NT2/D1 (cell line): Measurements from ENCODE around the gene MBP.

ENCODE experiments used
- DNase-seq: peaks from one replicate; pipeline ENCODE4 v3.0.0-alpha.2; 2011; ENCODE audit warnings: low read depth, low spot score
- H3K27me3 ChIP-seq: 2 replicates; pipeline ENCODE4 v1.6.0; 2011; ENCODE audit warnings: mild to moderate bottlenecking; ENCODE audit not compliant: insufficient read length, insufficient read depth
- H3K36me3 ChIP-seq: 2 replicates; pipeline ENCODE4 v1.6.1; 2011; ENCODE audit warnings: mild to moderate bottlenecking, low read length, mixed read lengths; ENCODE audit not compliant: insufficient read depth, insufficient read length
- H3K4me1 ChIP-seq: 2 replicates; pipeline ENCODE4 v1.5.1; 2011; ENCODE audit not compliant: insufficient read depth, insufficient read length
- H3K4me3 ChIP-seq: 2 replicates; pipeline ENCODE4 v1.5.1; 2011; ENCODE audit warnings: low read depth; ENCODE audit not compliant: insufficient read length
- H3K9ac ChIP-seq: 2 replicates; pipeline ENCODE4 v1.6.0; 2011; ENCODE audit warnings: low read depth; ENCODE audit not compliant: insufficient read length
- H3K9me3 ChIP-seq: 2 replicates; pipeline ENCODE4 v1.5.1; 2011; ENCODE audit warnings: mild to moderate bottlenecking, low read length; ENCODE audit not compliant: insufficient read depth
- SUZ12 ChIP-seq: IDR thresholded peaks from 2 replicates; pipeline ENCODE4 v1.6.1; 2011; ENCODE audit not compliant: insufficient read length, insufficient read depth; ENCODE audit errors: extremely low read depth
- YY1 ChIP-seq: IDR thresholded peaks from 2 replicates; pipeline ENCODE4 v1.6.1; 2011; ENCODE audit not compliant: insufficient read length, insufficient read depth
- ZNF274 ChIP-seq: IDR thresholded peaks from 2 replicates; pipeline ENCODE4 v1.6.1; 2011; ENCODE audit warnings: mild to moderate bottlenecking, low read depth, low read length

Gene MBP

DNA sequence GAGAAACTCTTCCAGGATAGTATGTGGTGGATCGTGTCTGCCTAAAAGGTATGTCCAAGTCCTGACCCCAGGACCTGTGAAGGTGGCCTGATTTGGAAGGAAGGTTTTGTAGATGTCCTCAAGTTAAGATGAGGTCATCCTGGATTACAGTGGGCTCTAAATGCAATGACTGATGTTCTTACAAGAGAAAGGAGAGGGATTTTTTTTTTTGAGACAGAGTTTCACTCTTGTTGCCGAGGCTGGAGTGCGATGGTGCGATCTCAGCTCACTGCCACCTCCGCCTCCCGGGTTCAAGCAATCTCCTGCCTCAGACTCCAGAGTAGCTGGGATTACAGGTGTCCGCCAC lies 19.9 kb downstream of the MBP start:
- TF ChIP-seq ZNF274 = no peak
- H3K9ac ChIP-seq = no peak overlapping the region
- no peaks in the 10 kb centered on the region for H3K36me3 ChIP-seq
- no peaks in the 10 kb centered on the region for H3K9me3 ChIP-seq
- no peak for DNase-seq
- H3K4me3 ChIP-seq = no peak overlapping the region
- H3K4me1 ChIP-seq = peaks cover 10% of the 10 kb centered on the region
- no peaks in the 10 kb centered on the region for H3K27me3 ChIP-seq

GRCh38 chr18:77111951-77112746 lies 20.4 kb downstream of the MBP start:
- Histone ChIP-seq H3K4me1 (peaks cover 10% of the 10 kb centered on the region), H3K9ac (no peak overlapping the region), H3K36me3 (no peaks in the 10 kb centered on the region), H3K4me3 (no peak overlapping the region), H3K27me3 (no peaks in the 10 kb centered on the region), H3K9me3 (no peaks in the 10 kb centered on the region)
- DNase-seq = no peak
- TF ChIP-seq SUZ12 = no peak
- TF ChIP-seq ZNF274 = no peak
- TF ChIP-seq YY1 = no peak

DNA sequence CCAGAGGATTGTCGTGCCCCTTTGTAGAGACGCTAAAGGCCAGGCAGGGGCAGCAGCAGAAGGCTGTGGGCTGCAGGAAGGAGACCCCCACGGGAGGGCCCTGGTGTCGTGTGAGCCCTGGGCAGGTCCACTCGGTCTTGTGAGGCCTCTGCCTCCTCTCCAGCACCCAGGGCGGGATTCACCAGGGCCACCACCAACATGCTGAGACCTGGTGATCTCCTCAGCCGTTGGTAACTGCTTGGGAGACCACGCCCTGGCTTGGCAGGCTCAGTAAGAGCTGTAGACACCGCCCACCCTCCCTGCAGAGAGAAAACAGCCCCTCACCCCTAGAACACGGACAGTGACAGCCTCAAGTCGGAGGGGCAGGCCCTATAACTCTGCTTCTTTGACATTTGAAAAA lies 21.1 kb downstream of the MBP start:
- H3K27me3 ChIP-seq = no peaks in the 10 kb centered on the region
- H3K9ac ChIP-seq = no peak overlapping the region
- H3K4me1 ChIP-seq = peaks cover 10% of the 10 kb centered on the region
- H3K4me3 ChIP-seq = no peak overlapping the region
- no peak for DNase-seq
- TF ChIP-seq SUZ12 = no peak
- TF ChIP-seq YY1 = no peak
- no peak for TF ChIP-seq ZNF274
- no peaks in the 10 kb centered on the region for H3K36me3 ChIP-seq
- no peaks in the 10 kb centered on the region for H3K9me3 ChIP-seq

- Histone ChIP-seq H3K27me3 (no peaks in the 10 kb centered on the region), H3K9me3 (no peaks in the 10 kb centered on the region), H3K4me3 (no peak overlapping the region), H3K36me3 (no peaks in the 10 kb centered on the region), H3K9ac (no peak overlapping the region), H3K4me1 (peaks cover 10% of the 10 kb centered on the region)
- TF ChIP-seq YY1 (no peak), ZNF274 (no peak), SUZ12 (no peak)
- no peak for DNase-seq
These were observed 21.6 kb downstream of the MBP start for GRCh38 chr18:77110936-77111335.

- H3K36me3 ChIP-seq = no peaks in the 10 kb centered on the region
- peaks cover 10% of the 10 kb centered on the region for H3K4me1 ChIP-seq
- H3K9ac ChIP-seq = no peak overlapping the region
- H3K4me3 ChIP-seq = no peak overlapping the region
- H3K27me3 ChIP-seq = no peaks in the 10 kb centered on the region
- no peaks in the 10 kb centered on the region for H3K9me3 ChIP-seq
- no peak for DNase-seq
- no peak for TF ChIP-seq ZNF274
- no peak for TF ChIP-seq YY1
- TF ChIP-seq SUZ12 = no peak
These were observed 22.2 kb downstream of the MBP start for GRCh38 chr18:77110400-77110799.

GRCh38 chr18:77109648-77110019 lies 22.9 kb downstream of the MBP start:
- DNase-seq = no peak
- H3K4me3 ChIP-seq = no peak overlapping the region

GRCh38 chr18:77108821-77109647 lies 23.5 kb downstream of the MBP start:
- H3K9ac ChIP-seq = no peak overlapping the region
- no peak for TF ChIP-seq YY1
- no peak for TF ChIP-seq ZNF274
- TF ChIP-seq SUZ12 = no peak

More at GRCh38 chr18:77109648-77110019, 22.9 kb downstream of the MBP start:
- Histone ChIP-seq H3K4me1 (peaks cover 9% of the 10 kb centered on the region), H3K27me3 (no peaks in the 10 kb centered on the region), H3K9me3 (no peaks in the 10 kb centered on the region), H3K36me3 (no peaks in the 10 kb centered on the region), H3K9ac (no peak overlapping the region)
- no peak for TF ChIP-seq YY1
- TF ChIP-seq ZNF274 = no peak
- no peak for TF ChIP-seq SUZ12

More at GRCh38 chr18:77108821-77109647, 23.5 kb downstream of the MBP start:
- DNase-seq = no peak
- Histone ChIP-seq H3K4me3 (no peak overlapping the region), H3K27me3 (no peaks in the 10 kb centered on the region), H3K9me3 (no peaks in the 10 kb centered on the region), H3K36me3 (no peaks in the 10 kb centered on the region), H3K4me1 (peaks cover 7% of the 10 kb centered on the region)
